K562 (cell line): ENCODE measurements around the gene PIK3R4. TPM values are rescaled to one million over a fixed set of nuclear protein-coding genes. Genes with fewer than 3 reads are reported as not detected.

Experiments used
- EP400 ChIP-seq: fragments of 450-650 bp; IDR thresholded peaks from 2 replicates; pipeline ENCODE4 v1.6.1; 2017; ENCODE audit warnings: antibody characterized with exemption, mild to moderate bottlenecking, moderate library complexity
- EWSR1 ChIP-seq: fragments of 450-650 bp; IDR thresholded peaks from 2 replicates; pipeline ENCODE4 v1.6.1; 2018; ENCODE audit warnings: borderline replicate concordance, mild to moderate bottlenecking, low read depth, moderate library complexity; ENCODE audit not compliant: partially characterized antibody
- MCM7 ChIP-seq, 2 experiments: fragments of 450-650 bp; IDR thresholded peaks; 2 replicates each; pipeline ENCODE4 v1.6.1; 2016 to 2018
- NRF1 ChIP-seq, 2 experiments: fragments of 450-650 bp; IDR thresholded peaks in 1 of 2; conservative IDR thresholded peaks in 1 of 2; 2 replicates each; pipeline ENCODE4 v1.6.1; 2014; ENCODE audit warnings: mild to moderate bottlenecking in 2 of 2
- RBM22 ChIP-seq: fragments of 200-400 bp; formaldehyde crosslinking; IDR thresholded peaks from 2 replicates; pipeline ENCODE4 v1.6.1; 2018; ENCODE audit warnings: low read length, low read depth; ENCODE audit not compliant: poor library complexity, severe bottlenecking
- polyA plus RNA-seq, 8 experiments: library from polyadenylated mRNA; depleted of rRNA in 4 of 8; stranded (reverse) in 5 of 8; unstranded in 3 of 8; fragments of >200 nt; fragmentation: Nextera tagmentation in 2 of 8; fragmentation: Illumina TruSeq in 1 of 8; extraction: Ambion mirVana in 2 of 8; extraction: Trizol in 1 of 8; gene quantifications; 2 replicates each; pipeline versions ENCODE4 v1.2.1 to v1.2.3, GENCODE V29; 2011 to 2014; ENCODE audit warnings: inconsistent platforms in 1 of 8, missing spikeins in 1 of 8
- total RNA-seq, 7 experiments: library from RNA; depleted of rRNA in 6 of 7; stranded (reverse); fragments of >200 nt in 6 of 7; fragmentation: Illumina TruSeq in 2 of 7; extraction: Trizol in 2 of 7; gene quantifications; 2 replicates each; pipeline versions ENCODE4 v1.2.1 to v1.2.3, GENCODE V29; 2011 to 2021; ENCODE audit warnings: low replicate concordance in 1 of 7
- TF ChIP-seq, protein P1 (sequence below), 2 experiments: fragments of 450-650 bp in 1 of 2; sonication (generic) in 1 of 2; formaldehyde crosslinking in 1 of 2; IDR thresholded peaks; 2 replicates each; pipeline versions ENCODE4 v1.7.1 to v1.9.0; 2016 to 2022; ENCODE audit warnings: inconsistent platforms in 1 of 2, mild to moderate bottlenecking in 1 of 2, missing genetic modification reagents in 1 of 2
- TF ChIP-seq, protein P2 (sequence below), 2 experiments: fragments of 450-650 bp in 1 of 2; sonication (generic) in 1 of 2; formaldehyde crosslinking; conservative IDR thresholded peaks; 2 replicates each; pipeline versions ENCODE4 v1.4.0 to v1.8.1; 2020 to 2022; ENCODE audit warnings: mild to moderate bottlenecking in 1 of 2, missing genetic modification reagents in 1 of 2
- TF ChIP-seq, protein P3 (sequence below): sonication (generic); formaldehyde crosslinking; IDR thresholded peaks from 2 replicates; pipeline ENCODE4 v1.8.1; 2023; ENCODE audit warnings: mild to moderate bottlenecking, missing genetic modification reagents, moderate library complexity

The PIK3R4 gene
- total and polyA plus RNA-seq, 9 of the 15 experiments (the other 6 are each of a cell fraction or from before 2014, with no cell fraction given), result 20.6 to 45.8 (median 26.0) TPM

DNA sequence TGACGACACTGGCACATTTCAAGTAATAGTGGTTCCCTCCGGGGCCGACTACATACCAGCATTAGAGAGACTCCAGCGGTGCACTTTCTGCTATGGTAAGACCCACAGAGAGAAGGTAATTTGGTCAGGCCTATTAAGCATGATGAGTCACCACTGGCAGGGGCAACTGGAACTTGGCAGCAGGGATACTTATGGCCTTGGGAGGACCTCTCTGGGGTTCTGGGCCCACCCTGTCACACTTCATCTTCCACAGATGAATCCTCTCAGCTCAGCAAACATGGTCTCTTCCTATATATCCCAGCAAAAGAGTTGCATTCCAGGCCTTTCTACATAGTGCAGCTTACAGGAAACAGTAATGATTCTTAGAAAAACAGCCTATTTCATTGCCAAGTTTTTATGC lies 88.0 kb downstream of the PIK3R4 start (continued):
- TF ChIP-seq, protein P1, sequence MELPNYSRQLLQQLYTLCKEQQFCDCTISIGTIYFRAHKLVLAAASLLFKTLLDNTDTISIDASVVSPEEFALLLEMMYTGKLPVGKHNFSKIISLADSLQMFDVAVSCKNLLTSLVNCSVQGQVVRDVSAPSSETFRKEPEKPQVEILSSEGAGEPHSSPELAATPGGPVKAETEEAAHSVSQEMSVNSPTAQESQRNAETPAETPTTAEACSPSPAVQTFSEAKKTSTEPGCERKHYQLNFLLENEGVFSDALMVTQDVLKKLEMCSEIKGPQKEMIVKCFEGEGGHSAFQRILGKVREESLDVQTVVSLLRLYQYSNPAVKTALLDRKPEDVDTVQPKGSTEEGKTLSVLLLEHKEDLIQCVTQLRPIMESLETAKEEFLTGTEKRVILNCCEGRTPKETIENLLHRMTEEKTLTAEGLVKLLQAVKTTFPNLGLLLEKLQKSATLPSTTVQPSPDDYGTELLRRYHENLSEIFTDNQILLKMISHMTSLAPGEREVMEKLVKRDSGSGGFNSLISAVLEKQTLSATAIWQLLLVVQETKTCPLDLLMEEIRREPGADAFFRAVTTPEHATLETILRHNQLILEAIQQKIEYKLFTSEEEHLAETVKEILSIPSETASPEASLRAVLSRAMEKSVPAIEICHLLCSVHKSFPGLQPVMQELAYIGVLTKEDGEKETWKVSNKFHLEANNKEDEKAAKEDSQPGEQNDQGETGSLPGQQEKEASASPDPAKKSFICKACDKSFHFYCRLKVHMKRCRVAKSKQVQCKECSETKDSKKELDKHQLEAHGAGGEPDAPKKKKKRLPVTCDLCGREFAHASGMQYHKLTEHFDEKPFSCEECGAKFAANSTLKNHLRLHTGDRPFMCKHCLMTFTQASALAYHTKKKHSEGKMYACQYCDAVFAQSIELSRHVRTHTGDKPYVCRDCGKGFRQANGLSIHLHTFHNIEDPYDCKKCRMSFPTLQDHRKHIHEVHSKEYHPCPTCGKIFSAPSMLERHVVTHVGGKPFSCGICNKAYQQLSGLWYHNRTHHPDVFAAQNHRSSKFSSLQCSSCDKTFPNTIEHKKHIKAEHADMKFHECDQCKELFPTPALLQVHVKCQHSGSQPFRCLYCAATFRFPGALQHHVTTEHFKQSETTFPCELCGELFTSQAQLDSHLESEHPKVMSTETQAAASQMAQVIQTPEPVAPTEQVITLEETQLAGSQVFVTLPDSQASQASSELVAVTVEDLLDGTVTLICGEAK (IDR thresholded peaks at IDR 0.05), result no peak
- TF ChIP-seq, protein P1 (CRISPR knock-in tag; IDR thresholded peaks at IDR 0.05), result no peak
- TF ChIP-seq RBM22 (no peak), MCM7 (IDR thresholded peaks at IDR 0.05) (no peak), EP400 (no peak), NRF1 (conservative IDR thresholded peaks at IDR 0.05 in 1 of 2, IDR thresholded peaks at IDR 0.05 in 1 of 2) (no peak), EWSR1 (no peak)
- TF ChIP-seq, protein P2, sequence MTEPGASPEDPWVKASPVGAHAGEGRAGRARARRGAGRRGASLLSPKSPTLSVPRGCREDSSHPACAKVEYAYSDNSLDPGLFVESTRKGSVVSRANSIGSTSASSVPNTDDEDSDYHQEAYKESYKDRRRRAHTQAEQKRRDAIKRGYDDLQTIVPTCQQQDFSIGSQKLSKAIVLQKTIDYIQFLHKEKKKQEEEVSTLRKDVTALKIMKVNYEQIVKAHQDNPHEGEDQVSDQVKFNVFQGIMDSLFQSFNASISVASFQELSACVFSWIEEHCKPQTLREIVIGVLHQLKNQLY (CRISPR knock-in tag; conservative IDR thresholded peaks at IDR 0.05), result no peak
- TF ChIP-seq, protein P3, sequence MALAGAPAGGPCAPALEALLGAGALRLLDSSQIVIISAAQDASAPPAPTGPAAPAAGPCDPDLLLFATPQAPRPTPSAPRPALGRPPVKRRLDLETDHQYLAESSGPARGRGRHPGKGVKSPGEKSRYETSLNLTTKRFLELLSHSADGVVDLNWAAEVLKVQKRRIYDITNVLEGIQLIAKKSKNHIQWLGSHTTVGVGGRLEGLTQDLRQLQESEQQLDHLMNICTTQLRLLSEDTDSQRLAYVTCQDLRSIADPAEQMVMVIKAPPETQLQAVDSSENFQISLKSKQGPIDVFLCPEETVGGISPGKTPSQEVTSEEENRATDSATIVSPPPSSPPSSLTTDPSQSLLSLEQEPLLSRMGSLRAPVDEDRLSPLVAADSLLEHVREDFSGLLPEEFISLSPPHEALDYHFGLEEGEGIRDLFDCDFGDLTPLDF, result no peak
